HG03439 (cell line): ENCODE results near the gene NCAM1.
"Not testable (repeated sequence)": the region's sequence is repeated elsewhere in the genome, so short reads cannot be mapped to it uniquely, and the experiment has no call there.

Source experiments
- ATAC-seq: cut with Tn5 transposase; IDR thresholded peaks from one replicate; pipeline ENCODE4 v1.9.1; 2021; ENCODE audit warnings: mild to moderate bottlenecking, moderate library complexity; ENCODE audit not compliant: unreplicated experiment

NCAM1 gene

GRCh38 chr11:113018913-113019312 lies 57.7 kb downstream of the NCAM1 start:
- no peak for ATAC-seq

- ATAC-seq = no peak
Observed at GRCh38 chr11:113019711-113020110, 58.5 kb downstream of the NCAM1 start.

GRCh38 chr11:113021111-113021510 lies 59.9 kb downstream of the NCAM1 start:
- no peak for ATAC-seq

GRCh38 chr11:113022262-113022661 lies 61.0 kb downstream of the NCAM1 start:
- no peak for ATAC-seq

GRCh38 chr11:113023228-113023627 lies 62.0 kb downstream of the NCAM1 start:
- no peak for ATAC-seq

GRCh38 chr11:113023986-113024385 lies 62.8 kb downstream of the NCAM1 start:
- no peak for ATAC-seq

GRCh38 chr11:113026778-113027177 lies 65.6 kb downstream of the NCAM1 start:
- ATAC-seq = no peak

GRCh38 chr11:113034576-113034975 lies 73.4 kb downstream of the NCAM1 start:
- no peak for ATAC-seq

GRCh38 chr11:113035708-113036107 lies 74.5 kb downstream of the NCAM1 start:
- ATAC-seq = no peak

- ATAC-seq = no peak
Observed at GRCh38 chr11:113043698-113044097, 82.5 kb downstream of the NCAM1 start.

- no peak for ATAC-seq
Observed at GRCh38 chr11:113045146-113045545, 83.9 kb downstream of the NCAM1 start.

- ATAC-seq = no peak
Observed at GRCh38 chr11:113046866-113047265, 85.6 kb downstream of the NCAM1 start.

- ATAC-seq = no peak
Observed at GRCh38 chr11:113048820-113049768, 87.9 kb downstream of the NCAM1 start.

GRCh38 chr11:113053042-113053441 lies 91.8 kb downstream of the NCAM1 start:
- not testable (repeated sequence) for ATAC-seq

GRCh38 chr11:113057038-113057437 lies 95.8 kb downstream of the NCAM1 start:
- ATAC-seq = no peak

- no peak for ATAC-seq
Observed at GRCh38 chr11:113059548-113059947, 98.3 kb downstream of the NCAM1 start.

- no peak for ATAC-seq
Observed at GRCh38 chr11:113065330-113065729, 104.1 kb downstream of the NCAM1 start.

GRCh38 chr11:113072237-113072858 lies 111.1 kb downstream of the NCAM1 start:
- ATAC-seq = no peak

GRCh38 chr11:113073290-113073953 lies 112.2 kb downstream of the NCAM1 start:
- no peak for ATAC-seq

GRCh38 chr11:113075586-113076095 lies 114.4 kb downstream of the NCAM1 start:
- no peak for ATAC-seq

GRCh38 chr11:113077379-113077778 lies 116.2 kb downstream of the NCAM1 start:
- no peak for ATAC-seq
